ENCODE measurements around the gene OSGIN1. TPM values are rescaled to one million over a fixed set of nuclear protein-coding genes. Genes with fewer than 3 reads are reported as not detected.

The OSGIN1 gene
- total and polyA plus RNA-seq, 2 donors from 2014 or later: 6.3 to 14.5 TPM

DNA sequence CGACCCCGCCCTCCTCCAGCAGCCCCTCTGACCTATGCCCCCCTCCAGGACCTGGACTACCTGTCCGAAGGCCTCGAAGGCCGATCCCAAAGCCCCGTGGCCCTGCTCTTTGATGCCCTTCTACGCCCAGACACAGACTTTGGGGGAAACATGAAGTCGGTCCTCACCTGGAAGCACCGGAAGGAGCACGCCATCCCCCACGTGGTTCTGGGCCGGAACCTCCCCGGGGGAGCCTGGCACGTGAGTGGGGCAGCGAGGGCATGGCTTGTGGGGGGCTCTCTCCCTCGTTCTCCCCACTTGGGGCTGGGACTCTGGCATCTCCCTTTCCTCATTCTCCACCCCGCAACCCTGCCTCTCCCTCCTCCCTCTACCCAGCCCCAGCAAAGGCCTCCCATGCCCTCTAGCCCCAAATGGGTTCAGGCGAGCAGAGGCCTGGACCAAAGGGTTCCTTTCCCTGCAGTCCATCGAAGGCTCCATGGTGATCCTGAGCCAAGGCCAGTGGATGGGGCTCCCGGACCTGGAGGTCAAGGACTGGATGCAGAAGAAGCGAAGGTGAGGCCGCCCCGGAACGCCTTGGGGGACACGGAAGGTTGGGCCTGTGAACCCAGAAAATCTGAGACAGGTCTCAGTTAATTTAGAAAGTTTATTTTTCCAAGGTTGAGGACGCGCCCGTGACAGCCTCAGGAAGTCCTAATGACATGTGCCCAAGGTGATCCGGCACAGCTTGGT lies 7.6 kb downstream of the OSGIN1 start:
- intact Hi-C loops (cut with DNase I): loop anchor here (10.0 kb wide), 1 partner anchor 94 kb away; no protein-coding TSS in a partner anchor
- no peak overlapping the region for H3K27ac ChIP-seq (ENCODE audit: low read depth in 2 of 2, low read length in 2 of 2)
- FAIRE-seq (no peak), DNase-seq (no peak)
- no peaks in the 10 kb centered on the region for H3K27me3 ChIP-seq (ENCODE audit: control insufficient read depth, insufficient read depth, low read length)
- no peaks in the 10 kb centered on the region for H3K4me1 ChIP-seq (ENCODE audit: control insufficient read depth in 2 of 3, insufficient read depth in 2 of 3, low read depth in 1 of 3, low read length in 3 of 3)
- H3K4me3 ChIP-seq (ENCODE audit: low read length in 3 of 3): no peak overlapping the region
- no peak overlapping the region for H3K9ac ChIP-seq (ENCODE audit: low read length in 3 of 3)
- TF ChIP-seq, protein P1, sequence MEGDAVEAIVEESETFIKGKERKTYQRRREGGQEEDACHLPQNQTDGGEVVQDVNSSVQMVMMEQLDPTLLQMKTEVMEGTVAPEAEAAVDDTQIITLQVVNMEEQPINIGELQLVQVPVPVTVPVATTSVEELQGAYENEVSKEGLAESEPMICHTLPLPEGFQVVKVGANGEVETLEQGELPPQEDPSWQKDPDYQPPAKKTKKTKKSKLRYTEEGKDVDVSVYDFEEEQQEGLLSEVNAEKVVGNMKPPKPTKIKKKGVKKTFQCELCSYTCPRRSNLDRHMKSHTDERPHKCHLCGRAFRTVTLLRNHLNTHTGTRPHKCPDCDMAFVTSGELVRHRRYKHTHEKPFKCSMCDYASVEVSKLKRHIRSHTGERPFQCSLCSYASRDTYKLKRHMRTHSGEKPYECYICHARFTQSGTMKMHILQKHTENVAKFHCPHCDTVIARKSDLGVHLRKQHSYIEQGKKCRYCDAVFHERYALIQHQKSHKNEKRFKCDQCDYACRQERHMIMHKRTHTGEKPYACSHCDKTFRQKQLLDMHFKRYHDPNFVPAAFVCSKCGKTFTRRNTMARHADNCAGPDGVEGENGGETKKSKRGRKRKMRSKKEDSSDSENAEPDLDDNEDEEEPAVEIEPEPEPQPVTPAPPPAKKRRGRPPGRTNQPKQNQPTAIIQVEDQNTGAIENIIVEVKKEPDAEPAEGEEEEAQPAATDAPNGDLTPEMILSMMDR (IDR thresholded peaks at IDR 0.05; ENCODE audit: borderline replicate concordance, extremely low read depth, insufficient read depth): no peak
- peaks cover 0 to 27% (median 16%) of the 10 kb centered on the region in 3 donors for H3K36me3 ChIP-seq (ENCODE audit: control insufficient read depth in 2 of 3, insufficient read depth in 3 of 3, low read length in 3 of 3)
- H3K9me3 ChIP-seq (ENCODE audit: control insufficient read depth in 2 of 3, insufficient read depth in 1 of 3, low read length in 3 of 3): no peaks in the 10 kb centered on the region

GRCh38 chr16:83961591-83961990 lies 8.6 kb downstream of the OSGIN1 start:
- no peaks in the 10 kb centered on the region for H3K27me3 ChIP-seq (ENCODE audit: control insufficient read depth, insufficient read depth, low read length)
- peaks cover 0 to 27% (median 16%) of the 10 kb centered on the region in 3 donors for H3K36me3 ChIP-seq (ENCODE audit: control insufficient read depth in 2 of 3, insufficient read depth in 3 of 3, low read length in 3 of 3)
- DNase-seq (no peak), FAIRE-seq (no peak)
- no peak overlapping the region for H3K4me3 ChIP-seq (ENCODE audit: low read length in 3 of 3)
- no peaks in the 10 kb centered on the region for H3K9me3 ChIP-seq (ENCODE audit: control insufficient read depth in 2 of 3, insufficient read depth in 1 of 3, low read length in 3 of 3)
- no peaks in the 10 kb centered on the region for H3K4me1 ChIP-seq (ENCODE audit: control insufficient read depth in 2 of 3, insufficient read depth in 2 of 3, low read depth in 1 of 3, low read length in 3 of 3)
- H3K27ac ChIP-seq (ENCODE audit: low read depth in 2 of 2, low read length in 2 of 2): no peak overlapping the region
- TF ChIP-seq, protein P1 (IDR thresholded peaks at IDR 0.05; ENCODE audit: borderline replicate concordance, extremely low read depth, insufficient read depth): no peak
- intact Hi-C loops (cut with DNase I): loop anchor here (10.0 kb wide), 1 partner anchor 93 kb away; no protein-coding TSS in a partner anchor
- H3K9ac ChIP-seq (ENCODE audit: low read length in 3 of 3): no peak overlapping the region

DNA sequence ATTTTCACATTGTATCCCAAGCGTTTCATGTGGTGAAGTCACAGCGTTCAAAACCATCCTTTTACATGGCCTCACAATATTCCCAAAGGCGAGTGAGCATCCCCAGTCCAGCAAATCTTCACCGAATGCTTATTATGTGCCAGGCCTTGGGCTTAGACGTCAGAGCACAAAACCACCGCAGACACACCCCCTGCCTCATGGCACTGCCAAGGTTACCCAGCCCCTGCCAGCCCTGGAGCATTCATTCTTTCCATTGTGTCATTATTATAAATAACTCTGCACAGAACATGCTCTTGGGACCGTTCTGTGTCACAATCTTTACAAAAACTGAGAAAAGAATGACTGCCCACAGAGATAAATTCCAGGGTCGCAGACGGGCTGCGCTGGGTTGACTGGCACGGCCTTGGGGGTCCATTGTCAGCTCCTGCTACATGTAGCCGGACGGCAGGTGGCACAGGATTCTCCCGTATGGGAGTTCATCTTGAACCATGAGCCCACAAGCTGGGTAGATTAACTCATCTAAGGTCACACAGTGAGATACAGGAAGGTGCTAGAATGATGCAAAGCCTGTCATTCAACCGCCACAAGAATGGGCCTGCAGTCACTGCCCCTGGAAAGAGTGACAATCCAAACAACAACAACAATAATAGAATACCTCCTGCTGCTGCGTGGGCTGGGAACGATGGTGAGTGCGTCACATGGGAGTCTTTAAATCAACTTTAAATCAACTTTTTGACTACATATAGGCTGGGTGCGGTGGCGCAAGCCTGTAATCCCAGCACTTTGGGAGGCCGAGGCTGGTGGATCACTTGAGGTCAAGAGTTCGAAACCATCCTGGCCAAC lies 10.5 kb downstream of the OSGIN1 start:
- intact Hi-C loops (cut with DNase I): loop anchor here (10.0 kb wide), 1 partner anchor 91 kb away; no protein-coding TSS in a partner anchor
- H3K36me3 ChIP-seq (ENCODE audit: control insufficient read depth in 2 of 3, insufficient read depth in 3 of 3, low read length in 3 of 3): peaks cover 0 to 27% (median 11%) of the 10 kb centered on the region in 3 donors
- no peak overlapping the region for H3K9ac ChIP-seq (ENCODE audit: low read length in 3 of 3)
- no peak overlapping the region for H3K27ac ChIP-seq (ENCODE audit: low read depth in 2 of 2, low read length in 2 of 2)
- no peaks in the 10 kb centered on the region for H3K9me3 ChIP-seq (ENCODE audit: control insufficient read depth in 2 of 3, insufficient read depth in 1 of 3, low read length in 3 of 3)
- no peaks in the 10 kb centered on the region for H3K27me3 ChIP-seq (ENCODE audit: control insufficient read depth, insufficient read depth, low read length)
- no peak for FAIRE-seq
- TF ChIP-seq, protein P1 (IDR thresholded peaks at IDR 0.05; ENCODE audit: borderline replicate concordance, extremely low read depth, insufficient read depth): no peak
- no peak overlapping the region for H3K4me3 ChIP-seq (ENCODE audit: low read length in 3 of 3)
- DNase-seq: no peak
- no peaks in the 10 kb centered on the region for H3K4me1 ChIP-seq (ENCODE audit: control insufficient read depth in 2 of 3, insufficient read depth in 2 of 3, low read depth in 1 of 3, low read length in 3 of 3)

All from kidney (tissue), 14 donors.